Tibial artery (tissue), 4 donors: ENCODE measurements around the gene LTB4R2.
A peak's percentile ranks its signal among the peaks of the same experiment; 100 is the strongest.

Source experiments
- DNase-seq, 2 donors: peaks; one replicate each; pipeline ENCODE4 v3.0.0-alpha.2; 2019
- H3K27ac ChIP-seq, 2 donors: fragments of 200-600 bp; sonication (generic) in 1 of 2; 1 replicate in 1 of 2; 2 replicates in 1 of 2; pipeline ENCODE4 v1.5.1; 2018 to 2019; ENCODE audit warnings: mild to moderate bottlenecking in 1 of 2
- H3K27me3 ChIP-seq, 2 donors: fragments of 200-600 bp; sonication (generic) in 1 of 2; one replicate each; pipeline versions ENCODE4 v1.5.1 to v1.6.0; 2016 to 2019
- H3K36me3 ChIP-seq, 3 donors: fragments of 200-600 bp; sonication (generic) in 2 of 3; one replicate each; pipeline ENCODE4 v1.5.1; 2016 to 2019; ENCODE audit warnings: mild to moderate bottlenecking in 2 of 3
- H3K4me1 ChIP-seq, 4 donors: fragments of 200-600 bp; sonication (generic) in 2 of 4; 1 replicate in 3 of 4; 2 replicates in 1 of 4; pipeline ENCODE4 v1.5.1; 2016 to 2019
- H3K4me3 ChIP-seq, 2 donors: fragments of 200-600 bp; sonication (generic) in 1 of 2; 1 replicate in 1 of 2; 2 replicates in 1 of 2; pipeline ENCODE4 v1.5.1; 2018 to 2019; ENCODE audit warnings: mild to moderate bottlenecking in 2 of 2
- H3K9me3 ChIP-seq, 3 donors: fragments of 200-600 bp; sonication (generic) in 1 of 3; one replicate each; pipeline ENCODE4 v1.5.1; 2016 to 2019
- CTCF ChIP-seq, 2 experiments: fragments of 200-600 bp in 1 of 2; fragments of 450-650 bp in 1 of 2; IDR thresholded peaks; one replicate each; pipeline ENCODE4 v1.5.1; 2017 to 2019; ENCODE audit warnings: antibody characterized with exemption in 2 of 2, mild to moderate bottlenecking in 1 of 2, moderate library complexity in 1 of 2
- intact Hi-C: fragments of 100-400 bp; cut with DNase I; formaldehyde crosslinking; loops from one replicate; pipeline ENCODE4 v1.15.0; 2023; ENCODE audit warnings: low total_unique reads

The LTB4R2 gene

GRCh38 chr14:24262821-24263733 lies 46.9 kb upstream of the LTB4R2 start, which contains the start of gene TGM1:
TGM1 (minus strand) TSS chr14:24263177; CDS start chr14:24262352, 825 bp downstream.
- intact Hi-C loops = no loop called here
- no peak within 1 kb of the TSS for H3K4me3 ChIP-seq
- no peaks in the 10 kb centered on the region for H3K9me3 ChIP-seq
- peaks cover 13 to 37% (median 27%) of the 10 kb centered on the region in 3 donors for H3K36me3 ChIP-seq
- no peak within 1 kb of the TSS for H3K27ac ChIP-seq
- H3K27me3 ChIP-seq = no peaks in the 10 kb centered on the region
- TF ChIP-seq CTCF (IDR thresholded peaks at IDR 0.05) = no peak
- DNase-seq = peak in 1 of 2 donors; percentile 38
- peaks cover 0 to 13% (median 10%) of the 10 kb centered on the region in 4 donors for H3K4me1 ChIP-seq

- DNase-seq = no peak
- H3K4me3 ChIP-seq = no peak overlapping the region
- intact Hi-C loops = no loop called here
- peaks cover 0 to 10% (median 8%) of the 10 kb centered on the region in 4 donors for H3K4me1 ChIP-seq
- H3K27ac ChIP-seq = no peak overlapping the region
- no peak for TF ChIP-seq CTCF (IDR thresholded peaks at IDR 0.05)
- no peaks in the 10 kb centered on the region for H3K9me3 ChIP-seq
- H3K27me3 ChIP-seq = no peaks in the 10 kb centered on the region
- peaks cover 13 to 45% (median 30%) of the 10 kb centered on the region in 3 donors for H3K36me3 ChIP-seq
Measured at GRCh38 chr14:24263848-24264247, 46.1 kb upstream of the LTB4R2 start.

- TF ChIP-seq CTCF (IDR thresholded peaks at IDR 0.05) = no peak
- no peaks in the 10 kb centered on the region for H3K9me3 ChIP-seq
- no peak overlapping the region for H3K27ac ChIP-seq
- intact Hi-C loops = no loop called here
- peaks cover 0 to 5% (median 3%) of the 10 kb centered on the region in 4 donors for H3K4me1 ChIP-seq
- peak in 1 of 2 donors; percentile 49 for DNase-seq
- peaks cover 13 to 49% (median 34%) of the 10 kb centered on the region in 3 donors for H3K36me3 ChIP-seq
- H3K4me3 ChIP-seq = no peak overlapping the region
- no peaks in the 10 kb centered on the region for H3K27me3 ChIP-seq
Measured at GRCh38 chr14:24264298-24264697, 45.6 kb upstream of the LTB4R2 start.

- Histone ChIP-seq H3K36me3 (peaks cover 13 to 58% (median 35%) of the 10 kb centered on the region in 3 donors), H3K27me3 (no peaks in the 10 kb centered on the region), H3K4me1 (peaks cover 0 to 7% (median 4%) of the 10 kb centered on the region in 4 donors), H3K9me3 (no peaks in the 10 kb centered on the region), H3K27ac (no peak overlapping the region), H3K4me3 (no peak overlapping the region)
- peak in 1 of 2 donors; percentile 51 for DNase-seq
- intact Hi-C loops = no loop called here
- no peak for TF ChIP-seq CTCF (IDR thresholded peaks at IDR 0.05)
Measured at GRCh38 chr14:24266344-24267244, 43.3 kb upstream of the LTB4R2 start.

- intact Hi-C loops = no loop called here
- Histone ChIP-seq H3K4me1 (peaks cover 0 to 12% (median 8%) of the 10 kb centered on the region in 4 donors), H3K4me3 (no peak overlapping the region), H3K36me3 (peaks cover 13 to 58% (median 35%) of the 10 kb centered on the region in 3 donors), H3K27ac (no peak overlapping the region), H3K9me3 (no peaks in the 10 kb centered on the region), H3K27me3 (no peaks in the 10 kb centered on the region)
- DNase-seq = no peak
- no peak for TF ChIP-seq CTCF (IDR thresholded peaks at IDR 0.05)
Measured at GRCh38 chr14:24267516-24267915, 42.4 kb upstream of the LTB4R2 start.
